ENCODE data around the gene EXOC2. TPM values are rescaled to one million over a fixed set of nuclear protein-coding genes. Genes with fewer than 3 reads are reported as not detected.

Gene EXOC2
- total and polyA plus RNA-seq, 12 donors = 4.9 to 23.7 (median 17.1) TPM

DNA sequence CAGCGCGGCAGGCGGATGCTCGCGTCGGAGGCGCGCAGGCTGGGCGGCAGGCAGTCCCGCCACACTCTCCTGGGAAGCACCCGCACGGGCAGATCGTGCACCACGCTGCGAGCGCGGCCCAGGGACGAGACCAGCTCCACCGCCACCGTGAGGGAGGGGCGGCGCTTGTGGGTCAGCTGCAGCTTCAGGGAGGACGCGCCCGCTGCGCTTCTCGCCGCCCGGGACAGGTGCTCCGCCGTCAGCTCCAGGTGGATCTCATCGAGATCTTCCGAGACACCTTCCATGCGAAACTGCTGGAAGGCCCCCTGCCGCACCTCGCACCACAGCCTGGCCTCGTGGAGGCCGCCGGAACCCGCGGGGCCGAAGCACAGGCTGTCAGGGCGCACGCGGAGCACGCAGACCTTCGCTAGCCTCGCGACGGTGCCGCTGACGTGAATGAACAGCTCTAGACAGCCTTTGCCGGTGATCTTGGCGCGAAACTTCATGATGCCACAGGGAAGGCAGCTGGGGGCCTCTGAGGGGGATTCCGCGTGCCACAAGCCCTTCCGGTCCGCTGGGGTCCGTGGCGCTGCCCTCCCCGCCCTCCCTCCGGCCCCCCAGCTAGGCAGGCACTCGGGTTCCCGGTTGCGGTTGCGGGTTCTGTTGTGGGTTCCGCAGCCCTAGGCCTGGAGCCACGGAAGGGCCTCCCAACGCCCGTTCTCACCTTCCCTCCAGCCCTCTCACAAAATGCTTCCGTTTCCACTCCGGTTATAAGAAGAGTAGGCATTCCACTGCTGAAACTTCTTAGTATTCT is 36.3 kb downstream of the EXOC2 start, which contains the start of gene HUS1B:
Gene HUS1B, minus strand, starts transcription at position 641 of the 793 bp plus-strand sequence. Its CDS starts 156 bp downstream, at position 485.
- no peak for DNase-seq
- WGBS, 4 donors = 95 to 99% (median 97%) methylated on average over 46 to 73 of the region's 73 CpGs

GRCh38 chr6:654136-654535 is 38.8 kb downstream of the EXOC2 start:
- H3K27ac ChIP-seq = no peak overlapping the region
- TF ChIP-seq, protein P1, sequence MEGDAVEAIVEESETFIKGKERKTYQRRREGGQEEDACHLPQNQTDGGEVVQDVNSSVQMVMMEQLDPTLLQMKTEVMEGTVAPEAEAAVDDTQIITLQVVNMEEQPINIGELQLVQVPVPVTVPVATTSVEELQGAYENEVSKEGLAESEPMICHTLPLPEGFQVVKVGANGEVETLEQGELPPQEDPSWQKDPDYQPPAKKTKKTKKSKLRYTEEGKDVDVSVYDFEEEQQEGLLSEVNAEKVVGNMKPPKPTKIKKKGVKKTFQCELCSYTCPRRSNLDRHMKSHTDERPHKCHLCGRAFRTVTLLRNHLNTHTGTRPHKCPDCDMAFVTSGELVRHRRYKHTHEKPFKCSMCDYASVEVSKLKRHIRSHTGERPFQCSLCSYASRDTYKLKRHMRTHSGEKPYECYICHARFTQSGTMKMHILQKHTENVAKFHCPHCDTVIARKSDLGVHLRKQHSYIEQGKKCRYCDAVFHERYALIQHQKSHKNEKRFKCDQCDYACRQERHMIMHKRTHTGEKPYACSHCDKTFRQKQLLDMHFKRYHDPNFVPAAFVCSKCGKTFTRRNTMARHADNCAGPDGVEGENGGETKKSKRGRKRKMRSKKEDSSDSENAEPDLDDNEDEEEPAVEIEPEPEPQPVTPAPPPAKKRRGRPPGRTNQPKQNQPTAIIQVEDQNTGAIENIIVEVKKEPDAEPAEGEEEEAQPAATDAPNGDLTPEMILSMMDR (IDR thresholded peaks at IDR 0.05) = no peak
- TF ChIP-seq POLR2A (IDR thresholded peaks at IDR 0.05) = no peak
- 63 to 69% (median 66%) methylated on average over 4 of the region's 4 CpGs for WGBS, 4 donors

More for the DNA sequence above, 36.3 kb downstream of the EXOC2 start, which contains the start of gene HUS1B:
- H3K27ac ChIP-seq = no peak within 1 kb of the TSS
- intact Hi-C loops (cut with DNase I) = no loop called here
- no peaks in the 10 kb centered on the region for H3K9me3 ChIP-seq (replicated peaks in 1 of 3)
- H3K27me3 ChIP-seq = no peaks in the 10 kb centered on the region
- H3K36me3 ChIP-seq (replicated peaks in 1 of 2) = no peaks in the 10 kb centered on the region
- no peak within 1 kb of the TSS for H3K4me3 ChIP-seq
- TF ChIP-seq, protein P1 (IDR thresholded peaks at IDR 0.05) = no peak
- TF ChIP-seq POLR2A (IDR thresholded peaks at IDR 0.05) = no peak
- no peaks in the 10 kb centered on the region for H3K4me1 ChIP-seq (replicated peaks in 1 of 2)

GRCh38 chr6:652865-653264 is 40.1 kb downstream of the EXOC2 start:
- Histone ChIP-seq H3K4me1 (replicated peaks in 1 of 2) (no peaks in the 10 kb centered on the region), H3K4me3 (no peak overlapping the region), H3K36me3 (replicated peaks in 1 of 2) (no peaks in the 10 kb centered on the region), H3K27me3 (no peaks in the 10 kb centered on the region), H3K9me3 (replicated peaks in 1 of 3) (no peaks in the 10 kb centered on the region), H3K27ac (no peak overlapping the region)
- intact Hi-C loops (cut with DNase I) = no loop called here
- no peak for DNase-seq
- WGBS, 4 donors = 79 to 90% (median 84%) methylated on average over 3 of the region's 3 CpGs
- no peak for TF ChIP-seq POLR2A (IDR thresholded peaks at IDR 0.05)
- TF ChIP-seq, protein P1 (IDR thresholded peaks at IDR 0.05) = no peak

More at GRCh38 chr6:654136-654535, 38.8 kb downstream of the EXOC2 start:
- intact Hi-C loops (cut with DNase I) = no loop called here
- Histone ChIP-seq H3K4me1 (replicated peaks in 1 of 2) (no peaks in the 10 kb centered on the region), H3K36me3 (replicated peaks in 1 of 2) (no peaks in the 10 kb centered on the region), H3K27me3 (no peaks in the 10 kb centered on the region), H3K4me3 (no peak overlapping the region), H3K9me3 (replicated peaks in 1 of 3) (no peaks in the 10 kb centered on the region)
- DNase-seq = no peak

GRCh38 chr6:650098-650497 is 42.8 kb downstream of the EXOC2 start:
- TF ChIP-seq POLR2A (IDR thresholded peaks at IDR 0.05) = no peak
- TF ChIP-seq, protein P1 (IDR thresholded peaks at IDR 0.05) = no peak
- no peak overlapping the region for H3K4me3 ChIP-seq
- intact Hi-C loops (cut with DNase I) = no loop called here
- no peak for DNase-seq
- H3K4me1 ChIP-seq (replicated peaks in 1 of 2) = peaks cover 0 to 6% of the 10 kb centered on the region in 2 donors
- no peaks in the 10 kb centered on the region for H3K27me3 ChIP-seq
- H3K36me3 ChIP-seq (replicated peaks in 1 of 2) = no peaks in the 10 kb centered on the region
- 66 to 84% (median 75%) methylated on average over 4 of the region's 4 CpGs for WGBS, 4 donors
- H3K27ac ChIP-seq = no peak overlapping the region
- no peaks in the 10 kb centered on the region for H3K9me3 ChIP-seq (replicated peaks in 1 of 3)

All from adrenal gland (tissue), 12 donors.